SHP77 treated with DMSO at 0.1 percent for 48 hours (cell line): ENCODE measurements around the gene CORO6.

Source experiments
- DNase-seq: peaks from one replicate; lab custom pipeline; 2025; lab: John Stamatoyannopoulos, UW

Gene CORO6

GRCh38 chr17:29565643-29566472, 56.9 kb downstream of the CORO6 start:
- DNase-seq: peak; percentile 10
